ENCODE results near the gene GCK.
"Not testable (repeated sequence)": the region's sequence is repeated elsewhere in the genome, so short reads cannot be mapped to it uniquely, and the experiment has no call there.

Gene GCK

GRCh38 chr7:44176486-44176885 is 12.8 kb downstream of the GCK start:
- no peak for DNase-seq

DNA sequence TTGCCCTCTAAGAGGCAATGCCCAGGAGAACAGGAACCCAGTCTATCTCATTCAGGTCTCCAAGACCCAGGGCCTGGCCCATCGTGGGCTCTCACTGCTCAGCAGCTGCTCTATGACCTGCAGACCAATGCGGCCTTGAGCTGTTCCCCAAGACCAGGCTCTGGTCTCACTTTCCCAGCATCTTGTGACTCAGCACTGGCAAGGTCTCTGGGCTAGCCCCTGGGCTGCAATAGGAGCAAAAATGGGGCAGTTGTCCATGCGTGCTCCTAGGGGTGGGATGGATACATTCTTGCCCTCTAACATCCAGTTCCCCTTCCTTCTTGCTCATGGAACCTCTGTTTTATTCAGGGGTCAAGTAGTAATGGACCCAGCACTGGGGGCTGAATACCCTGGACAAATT is 13.5 kb downstream of the GCK start:
- DNase-seq, result no peak

GRCh38 chr7:44174694-44174948 is 14.6 kb downstream of the GCK start:
- DNase-seq, result not testable (repeated sequence)

DNA sequence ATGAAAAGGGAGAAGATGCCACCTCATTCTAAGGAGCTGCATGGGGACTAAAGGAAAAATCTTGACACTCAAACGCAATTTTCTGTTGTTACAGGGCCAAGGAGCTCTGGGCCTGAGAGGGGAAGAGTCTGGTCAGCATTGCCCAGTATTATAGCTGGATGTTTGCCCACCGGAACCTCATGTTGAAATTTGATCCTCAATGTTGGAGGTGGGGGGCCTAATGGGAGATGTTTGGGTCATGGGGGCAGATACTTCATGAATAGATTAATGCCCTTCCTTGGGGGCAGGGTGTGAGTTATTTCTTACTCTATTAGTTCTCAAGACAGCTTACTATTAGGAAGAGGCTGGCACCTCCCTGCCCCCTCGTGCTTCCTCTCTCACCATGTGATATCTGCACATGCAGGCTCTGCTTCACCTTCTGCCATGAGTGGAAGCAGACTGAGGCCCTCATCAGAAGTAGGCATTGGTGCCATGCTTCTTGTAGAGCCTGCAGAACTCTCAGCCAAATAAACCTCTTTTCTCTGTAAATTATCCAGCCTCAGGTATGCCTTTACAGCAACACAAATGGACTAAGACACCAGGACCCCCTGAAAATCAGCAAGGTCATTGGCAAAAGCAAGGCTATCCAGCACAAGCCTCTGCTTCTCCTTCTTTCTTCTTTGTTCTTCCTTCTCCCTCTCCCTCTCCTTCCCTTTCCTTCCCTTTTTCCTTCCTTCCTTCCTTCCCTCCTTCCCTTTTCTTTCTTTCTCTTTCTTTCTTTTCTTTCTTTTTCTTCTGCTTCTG is 15.1 kb downstream of the GCK start:
- DNase-seq, result no peak

GRCh38 chr7:44172803-44173424 is 16.3 kb downstream of the GCK start:
- no peak for DNase-seq

DNA sequence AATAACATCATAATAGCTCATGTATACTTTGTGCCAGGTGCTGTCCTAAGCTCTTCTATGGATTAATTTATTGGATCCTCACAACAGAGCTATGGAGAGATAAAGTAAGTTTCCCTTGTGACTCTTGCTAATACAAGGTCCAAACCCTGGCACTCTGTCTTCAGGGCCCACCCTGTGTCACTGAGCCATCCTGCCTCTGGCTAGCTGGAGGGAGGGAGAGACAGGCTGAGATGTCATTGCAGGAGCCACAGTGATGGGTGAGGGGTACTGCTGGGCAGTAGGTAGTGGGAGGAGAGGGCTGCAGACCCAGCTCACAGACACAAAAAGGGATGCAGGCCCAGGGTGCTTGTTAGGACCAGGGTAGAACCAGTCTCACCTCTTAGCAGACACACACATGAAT is 16.9 kb downstream of the GCK start:
- DNase-seq, result no peak

- DNase-seq, result not testable (repeated sequence)
Observed at GRCh38 chr7:44171901-44172300, 17.3 kb downstream of the GCK start.

- no peak for DNase-seq
Observed at GRCh38 chr7:44167920-44168319, 21.3 kb downstream of the GCK start.

- DNase-seq, result no peak
Observed at GRCh38 chr7:44163591-44163990, 25.6 kb downstream of the GCK start.

DNA sequence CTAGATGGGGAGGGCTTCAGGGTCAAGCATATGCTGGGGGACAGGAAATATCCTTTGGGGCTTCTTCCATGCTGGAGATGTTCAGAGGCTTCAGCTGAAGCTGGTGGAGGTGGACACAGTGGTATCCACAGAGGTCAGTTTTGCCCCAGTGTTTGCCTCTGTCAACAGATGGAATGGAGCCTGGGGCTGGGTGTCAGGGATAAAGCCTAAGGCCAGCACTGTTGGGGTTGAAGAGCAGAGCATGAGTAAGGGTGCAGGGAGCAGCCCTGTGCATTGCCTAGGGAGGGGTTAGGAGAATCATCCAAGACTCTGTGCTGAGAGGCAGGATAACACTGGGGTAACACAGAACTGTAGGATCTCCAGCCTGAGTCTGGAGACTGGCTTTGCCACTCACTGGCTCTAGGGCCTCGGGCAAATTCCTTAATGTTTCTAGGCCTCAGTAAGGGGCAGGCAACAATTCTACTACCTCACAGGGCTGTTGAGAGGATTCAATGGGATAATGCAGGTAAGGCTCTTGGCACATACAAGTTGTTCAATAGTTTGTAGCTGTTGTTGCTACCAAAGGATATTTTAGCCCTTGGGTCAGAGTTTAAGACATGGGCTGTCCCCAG is 26.3 kb downstream of the GCK start:
- DNase-seq, result no peak

DNA sequence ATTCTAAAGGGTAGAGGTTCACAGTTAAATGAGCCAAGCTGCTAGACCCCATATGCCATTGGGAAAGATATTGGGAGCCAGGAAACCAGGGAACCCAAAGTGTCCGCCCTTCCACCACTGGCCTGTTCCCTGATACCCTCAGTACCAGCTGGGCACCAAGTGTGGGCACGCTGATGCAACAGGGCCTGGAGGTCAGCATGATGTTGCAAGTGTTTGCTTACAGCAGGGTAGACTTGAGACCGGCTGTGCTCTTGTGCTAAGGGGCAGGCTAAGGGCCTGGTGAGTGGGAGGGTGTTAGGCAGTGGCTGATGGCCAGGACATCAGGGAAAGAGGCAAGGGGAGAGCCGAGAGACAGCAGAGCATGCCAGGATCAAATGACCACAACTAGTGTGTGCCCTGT is 27.1 kb downstream of the GCK start:
- no peak for DNase-seq

DNA sequence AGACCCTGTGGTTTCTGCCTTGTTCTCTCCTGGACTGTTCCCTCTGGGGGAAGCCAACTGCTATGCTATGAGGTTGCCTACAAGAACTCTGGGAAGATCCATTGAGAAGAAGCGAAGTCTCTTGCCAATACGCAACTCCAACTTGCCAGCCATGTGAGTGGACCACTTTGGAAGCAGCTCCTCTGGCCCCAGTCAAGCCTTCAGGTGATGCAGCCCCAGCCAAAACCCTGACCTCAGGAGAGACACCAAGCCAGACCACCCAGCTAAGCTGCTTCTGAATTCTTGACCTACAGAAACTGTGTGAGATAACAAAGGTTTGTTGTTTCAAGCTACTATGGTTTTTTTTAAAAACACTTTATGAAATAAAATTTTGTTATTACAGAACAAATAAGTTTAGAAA is 27.9 kb downstream of the GCK start:
- no peak for DNase-seq

DNA sequence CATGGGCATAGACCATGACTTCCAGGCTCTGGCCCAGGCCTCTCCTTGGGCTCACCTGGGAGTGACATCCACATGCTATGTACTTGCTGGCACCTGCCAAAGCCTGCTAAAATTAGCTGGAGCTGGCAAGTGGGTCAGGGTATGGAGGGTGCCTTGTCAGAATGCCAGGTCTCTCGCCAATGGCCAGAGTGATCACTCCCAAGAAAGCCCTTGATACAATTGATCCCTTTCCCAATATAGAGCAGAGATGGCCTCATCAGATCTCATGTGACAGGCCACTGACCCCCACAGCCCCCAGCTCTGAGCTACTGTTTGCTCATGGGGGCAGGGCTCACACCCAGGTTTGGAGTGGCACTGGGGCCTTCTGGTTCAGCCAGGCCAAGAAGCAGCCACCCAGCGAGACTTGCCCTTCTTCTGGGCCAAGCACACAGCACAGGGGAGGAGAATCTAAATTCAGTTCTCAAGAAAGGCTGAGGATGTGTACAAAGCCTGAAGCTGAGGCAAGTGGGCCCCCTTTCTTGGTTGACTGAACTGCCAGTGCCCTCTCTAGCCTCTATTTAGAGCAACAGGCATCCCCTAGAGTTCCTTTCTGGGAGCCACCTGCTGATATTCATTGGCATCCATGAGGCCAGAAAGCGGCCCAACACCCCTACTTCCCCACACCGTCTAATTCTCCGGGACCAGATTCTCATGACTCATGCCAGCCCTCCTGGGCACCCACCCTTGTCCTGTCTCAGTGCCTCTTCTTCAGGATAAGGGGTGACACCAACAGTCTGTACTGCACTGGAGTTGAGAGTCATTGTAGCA is 29.2 kb downstream of the GCK start:
- no peak for DNase-seq

GRCh38 chr7:44158873-44159631 is 30.2 kb downstream of the GCK start:
- DNase-seq, result no peak

DNA sequence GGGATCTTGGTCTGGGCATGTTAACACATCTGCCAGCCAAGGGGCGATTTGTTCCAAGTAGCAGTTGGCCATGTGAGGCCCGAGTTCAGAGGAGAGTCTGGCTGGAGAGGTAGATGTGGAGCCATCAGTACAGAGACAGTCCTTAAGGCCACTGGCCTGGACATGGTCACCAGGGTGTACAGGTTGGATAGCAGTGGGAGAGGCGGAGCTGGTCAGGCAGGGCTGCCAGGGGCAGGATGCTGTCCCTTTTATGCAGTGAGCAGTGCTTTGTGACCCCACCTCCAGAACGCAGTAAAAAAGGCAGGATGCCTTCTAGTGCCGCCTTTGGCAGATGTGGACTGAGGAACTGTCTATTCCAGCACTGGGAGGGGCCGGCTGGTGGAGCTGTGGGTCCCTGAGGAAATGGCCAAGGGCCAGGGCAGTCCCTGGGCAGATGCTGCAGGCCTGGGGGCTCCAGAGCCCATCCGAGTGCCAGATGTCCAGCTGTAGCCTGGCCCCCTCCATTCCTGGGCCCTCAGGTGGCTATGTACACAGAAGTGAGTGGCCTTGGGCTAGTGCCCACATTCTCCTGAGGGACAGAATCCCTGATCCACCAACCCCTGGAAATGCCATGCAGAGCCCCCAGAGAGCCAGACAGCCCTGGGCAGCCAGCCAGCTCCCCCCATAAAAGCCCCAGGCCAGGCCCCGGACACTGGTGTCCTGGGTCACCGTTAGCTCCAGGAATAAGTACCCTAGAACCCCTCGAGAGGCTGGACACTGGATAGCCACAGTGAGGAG is 31.0 kb downstream of the GCK start:
- no peak for DNase-seq

GRCh38 chr7:44157116-44158080 is 31.8 kb downstream of the GCK start:
- DNase-seq, result no peak

DNA sequence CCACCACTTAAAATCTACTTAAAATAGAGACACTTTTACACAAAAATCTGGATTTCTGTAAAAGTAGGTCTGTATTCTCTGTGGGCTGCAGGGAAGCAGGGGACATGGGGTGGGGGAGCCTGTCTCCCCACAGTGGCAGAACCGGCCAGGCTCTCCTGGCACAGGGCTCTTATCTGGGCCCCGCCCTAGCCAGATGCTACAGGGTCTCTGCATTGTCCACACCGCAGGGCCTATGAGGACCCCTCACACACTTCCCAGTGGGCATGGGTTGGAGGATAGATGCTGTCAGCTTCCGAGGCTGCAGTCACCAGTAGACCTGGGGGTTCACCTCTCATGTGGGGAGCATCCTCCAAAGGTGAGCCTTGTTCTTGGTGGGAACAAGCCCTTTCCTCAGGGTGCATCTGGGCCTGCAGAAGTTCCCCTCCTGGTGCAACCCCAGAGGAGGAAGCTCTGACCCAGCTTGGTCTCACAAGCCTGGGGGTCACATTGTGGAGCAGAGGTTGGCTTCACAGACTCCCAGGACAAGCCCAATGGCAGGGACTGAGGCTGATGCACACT is 32.7 kb downstream of the GCK start:
- no peak for DNase-seq

- DNase-seq, result no peak
Observed at GRCh38 chr7:44155191-44156185, 33.8 kb downstream of the GCK start.

GRCh38 chr7:44154703-44155102 is 34.5 kb downstream of the GCK start:
- no peak for DNase-seq
